K562 (cell line): ENCODE data around the gene NEDD4L. TPM values are rescaled to one million over a fixed set of nuclear protein-coding genes. Genes with fewer than 3 reads are reported as not detected.

Source experiments
- ATAC-seq: fragments of 200-7000 bp; cut with Tn5 transposase; 3 replicates; pipeline ENCODE4 v1.9.1; 2020; ENCODE audit warnings: moderate library complexity
- BruUV-seq: library from RNA; stranded (reverse); fragments of 400-500 nt; replicated peaks from 2 replicates; lab custom pipeline; 2021; lab: Mats Ljungman, UMichigan
- CTCF ChIA-PET: fragments of 300-600 bp; formaldehyde crosslinking; extraction: SDS; loops from one replicate; lab custom pipeline; 2021; ENCODE audit warnings: low intra/inter-chr PET ratio; lab: Yijun Ruan, JAX
- POLR2A ChIA-PET: fragments of 300-600, 350-650 bp; sonication (Branson Sonifier 250); formaldehyde crosslinking; extraction: SDS; loops from one replicate; lab custom pipeline; 2021; ENCODE audit warnings: antibody characterized with exemption, inconsistent platforms; lab: Yijun Ruan, JAX
- DNase-seq, 4 experiments: peaks; one replicate each; pipeline versions ENCODE4 v3.0.0 to v3.0.0-alpha.2; 2011 to 2018; ENCODE audit warnings: low spot score in 3 of 4, mixed read lengths in 3 of 4; ENCODE audit errors: extremely low read depth in 1 of 4
- FAIRE-seq: peaks from 2 replicates; lab custom pipeline; 2011; peaks lifted over from hg19 to GRCh38; lab: Jason Lieb, UNC
- H2AFZ ChIP-seq: 2 replicates; pipeline ENCODE4 v1.6.0; 2011; ENCODE audit warnings: low read depth, low read length, control low read depth, inconsistent platforms
- H3K27ac ChIP-seq: fragments of 200-600 bp; 3 replicates; pipeline ENCODE4 v1.8.0; 2011; ENCODE audit warnings: low read depth, mild to moderate bottlenecking, control low read depth, inconsistent platforms, low read length, moderate library complexity, mixed read lengths; ENCODE audit errors: extremely low read depth
- H3K27me3 ChIP-seq, 2 experiments: fragments of 300-600 bp in 1 of 2; 2 replicates in 1 of 2; 3 replicates in 1 of 2; pipeline versions ENCODE4 v1.6.0 to v1.8.0; 2011; ENCODE audit warnings: inconsistent platforms in 2 of 2, low read length in 2 of 2, mild to moderate bottlenecking in 1 of 2, mixed read lengths in 1 of 2, moderate library complexity in 1 of 2; ENCODE audit not compliant: control insufficient read depth in 2 of 2, insufficient read depth in 2 of 2
- H3K36me3 ChIP-seq: fragments of 300-600 bp; 3 replicates; pipeline ENCODE4 v1.8.0; 2011; ENCODE audit warnings: mild to moderate bottlenecking, low read length, inconsistent platforms; ENCODE audit not compliant: control insufficient read depth, insufficient read depth
- H3K4me1 ChIP-seq, 2 experiments: fragments of 200-600 bp in 1 of 2; replicated peaks in 1 of 2; 2 replicates in 1 of 2; 3 replicates in 1 of 2; pipeline versions ENCODE4 v1.5.1 to v1.8.0; 2011; ENCODE audit warnings: inconsistent platforms in 2 of 2, low read length in 2 of 2, mild to moderate bottlenecking in 1 of 2, mixed read lengths in 1 of 2, moderate library complexity in 1 of 2; ENCODE audit not compliant: control insufficient read depth in 2 of 2, insufficient read depth in 2 of 2
- H3K4me2 ChIP-seq: 2 replicates; pipeline ENCODE4 v1.6.1; 2011; ENCODE audit warnings: low read length, control low read depth, inconsistent platforms, mixed read lengths; ENCODE audit not compliant: insufficient read depth
- H3K4me3 ChIP-seq: fragments of 200-600 bp; sonication (generic), shearing (Covaris generic); 2 replicates; pipeline ENCODE4 v1.5.1; 2016; ENCODE audit warnings: control low read depth, inconsistent platforms
- H3K79me2 ChIP-seq: fragments of 200-600 bp; 3 replicates; pipeline ENCODE4 v1.8.0; 2011; ENCODE audit warnings: low read length, inconsistent platforms; ENCODE audit not compliant: control insufficient read depth, insufficient read depth
- H3K9ac ChIP-seq, 2 experiments: 2 replicates each; pipeline versions ENCODE4 v1.6.0 to v1.6.1; 2011; ENCODE audit warnings: low read depth in 2 of 2, low read length in 2 of 2, control low read depth in 1 of 2, inconsistent platforms in 1 of 2, mild to moderate bottlenecking in 1 of 2, mixed read lengths in 1 of 2; ENCODE audit not compliant: insufficient read depth in 1 of 2
- H3K9me1 ChIP-seq: one replicate; pipeline ENCODE4 v1.6.0; 2011; ENCODE audit warnings: inconsistent platforms, mild to moderate bottlenecking, low read length, moderate library complexity; ENCODE audit not compliant: control insufficient read depth, insufficient read depth
- H3K9me3 ChIP-seq: replicated peaks from 2 replicates; pipeline ENCODE4 v1.5.1; 2011; ENCODE audit warnings: low read depth, low read length, inconsistent platforms; ENCODE audit not compliant: control insufficient read depth, insufficient read depth
- H4K20me1 ChIP-seq: replicated peaks from 2 replicates; pipeline ENCODE4 v1.6.1; 2011; ENCODE audit warnings: low read length, inconsistent platforms, mixed read lengths; ENCODE audit not compliant: control insufficient read depth, insufficient read depth
- BRF2 ChIP-seq: IDR thresholded peaks from 3 replicates; pipeline ENCODE4 v1.6.1; 2011; ENCODE audit warnings: borderline replicate concordance, mild to moderate bottlenecking; ENCODE audit not compliant: insufficient read length, insufficient read depth
- CREM ChIP-seq: IDR thresholded peaks from 2 replicates; pipeline ENCODE4 v1.6.1; 2014; ENCODE audit warnings: antibody characterized with exemption, low read depth
- FIP1L1 ChIP-seq: fragments of 200-400 bp; formaldehyde crosslinking; IDR thresholded peaks from 2 replicates; pipeline ENCODE4 v1.6.1; 2018; ENCODE audit warnings: mild to moderate bottlenecking, low read depth, low read length; ENCODE audit not compliant: poor library complexity, severe bottlenecking
- HDAC8 ChIP-seq: fragments of 450-650 bp; IDR thresholded peaks from 2 replicates; pipeline ENCODE4 v1.6.1; 2016; ENCODE audit warnings: mild to moderate bottlenecking, missing genetic modification characterization, moderate library complexity, missing compliant biosample characterization
- ILF3 ChIP-seq: fragments of 450-650 bp; IDR thresholded peaks from 2 replicates; pipeline ENCODE4 v1.6.1; 2018; ENCODE audit warnings: antibody characterized with exemption, mild to moderate bottlenecking, moderate library complexity, borderline replicate concordance
- MTA2 ChIP-seq: fragments of 450-650 bp; IDR thresholded peaks from 2 replicates; pipeline ENCODE4 v1.6.1; 2016; ENCODE audit warnings: low read depth
- PCBP2 ChIP-seq: fragments of 200-400 bp; formaldehyde crosslinking; IDR thresholded peaks from 2 replicates; pipeline ENCODE4 v1.6.1; 2018; ENCODE audit warnings: low read length, low read depth, mild to moderate bottlenecking, moderate library complexity; ENCODE audit not compliant: poor library complexity, severe bottlenecking
- RBFOX2 ChIP-seq: fragments of 200-400 bp; formaldehyde crosslinking; IDR thresholded peaks from 2 replicates; pipeline ENCODE4 v1.6.1; 2017; ENCODE audit warnings: low read depth, mild to moderate bottlenecking, low read length, moderate library complexity
- SIRT6 ChIP-seq: IDR thresholded peaks from one replicate; pipeline ENCODE4 v1.6.1; 2012; ENCODE audit warnings: low read depth, mild to moderate bottlenecking, control low read depth, inconsistent platforms, low read length, moderate library complexity
- TFAP4 ChIP-seq: sonication (generic); formaldehyde crosslinking; IDR thresholded peaks from 2 replicates; pipeline ENCODE4 v1.8.0; 2022; ENCODE audit warnings: missing genetic modification reagents, mild to moderate bottlenecking, moderate library complexity, borderline replicate concordance
- ZBTB8A ChIP-seq: fragments of 450-650 bp; IDR thresholded peaks from 2 replicates; pipeline ENCODE4 v1.6.1; 2018; ENCODE audit warnings: mild to moderate bottlenecking, moderate library complexity; ENCODE audit not compliant: partially characterized antibody
- ZNF609 ChIP-seq: sonication (generic); formaldehyde crosslinking; IDR thresholded peaks from 2 replicates; pipeline ENCODE4 v1.8.1; 2023; ENCODE audit warnings: missing genetic modification reagents, mild to moderate bottlenecking, borderline replicate concordance
- ZSCAN29 ChIP-seq: fragments of 450-650 bp; IDR thresholded peaks from 2 replicates; pipeline ENCODE4 v1.6.1; 2017
- ZSCAN32 ChIP-seq: fragments of 450-650 bp; formaldehyde crosslinking; IDR thresholded peaks from 2 replicates; pipeline ENCODE4 v1.4.0; 2020; ENCODE audit warnings: mild to moderate bottlenecking, moderate library complexity
- WGBS: fragments of 100-300 bp; shearing (Covaris generic); methylation state at CpG from one replicate; pipeline ENCODE4 v1.1.6; 2016; ENCODE audit warnings: low coverage, mixed read lengths; ENCODE audit not compliant: insufficient coverage; ENCODE audit errors: missing lambda C conversion rate; 5-methylcytosine and 5-hydroxymethylcytosine counted together
- in situ Hi-C: fragments of 300-500 bp; cut with MboI; formaldehyde crosslinking; loops from 4 replicates; pipeline ENCODE4 v1.15.0; 2018; ENCODE audit warnings: inconsistent platforms, mixed read lengths
- intact Hi-C: fragments of 100-400 bp; cut with micrococcal nuclease; formaldehyde crosslinking; loops from 2 replicates; pipeline ENCODE4 v1.14.2; 2022
- polyA plus RNA-seq, 8 experiments: library from polyadenylated mRNA; depleted of rRNA in 4 of 8; stranded (reverse) in 5 of 8; unstranded in 3 of 8; fragments of >200 nt; fragmentation: Nextera tagmentation in 2 of 8; fragmentation: Illumina TruSeq in 1 of 8; extraction: Ambion mirVana in 2 of 8; extraction: Trizol in 1 of 8; gene quantifications; 2 replicates each; pipeline versions ENCODE4 v1.2.1 to v1.2.3, GENCODE V29; 2011 to 2014; ENCODE audit warnings: inconsistent platforms in 1 of 8, missing spikeins in 1 of 8
- total RNA-seq, 7 experiments: library from RNA; depleted of rRNA in 6 of 7; stranded (reverse); fragments of >200 nt in 6 of 7; fragmentation: Illumina TruSeq in 2 of 7; extraction: Trizol in 2 of 7; gene quantifications; 2 replicates each; pipeline versions ENCODE4 v1.2.1 to v1.2.3, GENCODE V29; 2011 to 2021; ENCODE audit warnings: low replicate concordance in 1 of 7

Gene NEDD4L
- total and polyA plus RNA-seq, 9 of the 15 experiments (the other 6 are each of a cell fraction or from before 2014, with no cell fraction given) = 8.1 to 33.4 (median 19.9) TPM

GRCh38 chr18:58370612-58371011, 326.6 kb downstream of the NEDD4L start:
- Histone ChIP-seq H3K36me3 (peaks cover 26% of the 10 kb centered on the region; the same call in 1 of the 3 replicates), H2AFZ (no peak overlapping the region), H3K4me1 (no peaks in the 10 kb centered on the region), H3K9me3 (no peaks in the 10 kb centered on the region)
- no peak for FAIRE-seq
- TF ChIP-seq CREM (no peak), ILF3 (no peak), MTA2 (no peak), ZBTB8A (no peak), ZSCAN29 (no peak), FIP1L1 (no peak), SIRT6 (no peak), BRF2 (no peak), PCBP2 (no peak), TFAP4 (CRISPR knock-in tag) (no peak), HDAC8 (no peak), ZSCAN32 (no peak), RBFOX2 (no peak), ZNF609 (CRISPR knock-in tag) (no peak)
- TF ChIP-seq, all 486 proteins: peak for 0
- intact Hi-C loops = no loop called here
- Histone ChIP-seq H4K20me1 (no peaks in the 10 kb centered on the region), H3K27me3 (no peaks in the 10 kb centered on the region), H3K79me2 (no peaks in the 10 kb centered on the region), H3K27ac (no peak overlapping the region), H3K4me2 (no peak overlapping the region), H3K9ac (no peak overlapping the region), H3K4me3 (no peak overlapping the region), H3K9me1 (no peaks in the 10 kb centered on the region)
- ATAC-seq (no peak), DNase-seq (no peak)
- POLR2A ChIA-PET = no interaction called here
- CTCF ChIA-PET = no interaction called here
- in situ Hi-C loops = no loop called here
- WGBS = 64% methylated on average over 5 of the region's 5 CpGs
- no TSS peak for BruUV-seq
